ENCODE results near the gene FERD3L. TPM values are rescaled to one million over a fixed set of nuclear protein-coding genes. Genes with fewer than 3 reads are reported as not detected.

The FERD3L gene
- total RNA-seq, 1 experiment from 2014 or later = not detected

GRCh38 chr7:19104811-19105210, 40.4 kb downstream of the FERD3L start:
- Mint-ChIP-seq H3K4me3 (no peak overlapping the region), H3K27ac (no peak overlapping the region)
- CTCF ChIA-PET = no interaction called here

GRCh38 chr7:19102884-19103283, 42.3 kb downstream of the FERD3L start:
- Mint-ChIP-seq H3K9me3 (no peaks in the 10 kb centered on the region), H3K27me3 (ENCODE audit: low read depth) (peaks cover 74% of the 10 kb centered on the region), H3K4me3 (no peak overlapping the region), H3K36me3 (no peaks in the 10 kb centered on the region), H3K27ac (no peak overlapping the region), H3K4me1 (peaks cover 44% of the 10 kb centered on the region)
- ATAC-seq = no peak
- POLR2A ChIA-PET = no interaction called here
- CTCF ChIA-PET = no interaction called here
- DNase-seq (ENCODE audit: low spot score) = no peak
- TF ChIP-seq CREM (CRISPR knock-in tag; IDR thresholded peaks at IDR 0.05) = no peak
- TF ChIP-seq ZNF423 (CRISPR knock-in tag; IDR thresholded peaks at IDR 0.05) = no peak
- no peak for TF ChIP-seq ZNF219 (CRISPR knock-in tag; IDR thresholded peaks at IDR 0.05; ENCODE audit: borderline replicate concordance)
- no peak for TF ChIP-seq RORB (CRISPR knock-in tag; IDR thresholded peaks at IDR 0.05)
- no peak for TF ChIP-seq FOXP1 (CRISPR knock-in tag; IDR thresholded peaks at IDR 0.05; ENCODE audit: borderline replicate concordance)
- no peak for TF ChIP-seq STAT6 (CRISPR knock-in tag; conservative IDR thresholded peaks at IDR 0.05; ENCODE audit: low read depth)
- no peak for TF ChIP-seq ATF1 (CRISPR knock-in tag; IDR thresholded peaks at IDR 0.05)
- no peak for TF ChIP-seq ATF2 (CRISPR knock-in tag; IDR thresholded peaks at IDR 0.05; ENCODE audit: borderline replicate concordance, low read depth)
- no peak for TF ChIP-seq JUN (CRISPR knock-in tag; IDR thresholded peaks at IDR 0.05)
- no peak for TF ChIP-seq MAX (CRISPR knock-in tag; IDR thresholded peaks at IDR 0.05)
- no peak for TF ChIP-seq NR3C1 (CRISPR knock-in tag; conservative IDR thresholded peaks at IDR 0.05; ENCODE audit: low read depth)
- TF ChIP-seq TCF7 (CRISPR knock-in tag; IDR thresholded peaks at IDR 0.05; ENCODE audit: low read depth) = no peak
- no peak for TF ChIP-seq ATF3 (CRISPR knock-in tag; conservative IDR thresholded peaks at IDR 0.05)

More at GRCh38 chr7:19104811-19105210, 40.4 kb downstream of the FERD3L start:
- POLR2A ChIA-PET = no interaction called here
- Mint-ChIP-seq H3K36me3 (no peaks in the 10 kb centered on the region), H3K4me1 (peaks cover 58% of the 10 kb centered on the region), H3K27me3 (ENCODE audit: low read depth) (peaks cover 93% of the 10 kb centered on the region), H3K9me3 (no peaks in the 10 kb centered on the region)
- ATAC-seq = no peak
- DNase-seq (ENCODE audit: low spot score) = no peak
- TF ChIP-seq ATF3 (CRISPR knock-in tag; conservative IDR thresholded peaks at IDR 0.05) (no peak), OVOL2 (CRISPR knock-in tag; IDR thresholded peaks at IDR 0.05; ENCODE audit: borderline replicate concordance) (no peak), ZNF317 (CRISPR knock-in tag; IDR thresholded peaks at IDR 0.05; ENCODE audit: borderline replicate concordance, low read depth) (no peak), SMAD3 (CRISPR knock-in tag; IDR thresholded peaks at IDR 0.05; ENCODE audit: borderline replicate concordance) (no peak), ZBTB21 (CRISPR knock-in tag; IDR thresholded peaks at IDR 0.05; ENCODE audit: borderline replicate concordance) (no peak), ZNF232 (CRISPR knock-in tag; IDR thresholded peaks at IDR 0.05) (no peak), MLX (CRISPR knock-in tag; IDR thresholded peaks at IDR 0.05) (no peak), ZNF416 (CRISPR knock-in tag; IDR thresholded peaks at IDR 0.05) (no peak), FOXP1 (CRISPR knock-in tag; IDR thresholded peaks at IDR 0.05; ENCODE audit: borderline replicate concordance) (no peak), ATF2 (CRISPR knock-in tag; IDR thresholded peaks at IDR 0.05; ENCODE audit: borderline replicate concordance, low read depth) (no peak), MAX (CRISPR knock-in tag; IDR thresholded peaks at IDR 0.05) (no peak), IRF2 (CRISPR knock-in tag; IDR thresholded peaks at IDR 0.05; ENCODE audit: borderline replicate concordance, low read depth) (no peak), CTCF (IDR thresholded peaks at IDR 0.05) (no peak)

Data from WTC11 (cell line).